ENCODE measurements around the gene PLGRKT. TPM values are rescaled to one million over a fixed set of nuclear protein-coding genes. Genes with fewer than 3 reads are reported as not detected.

PLGRKT gene
- total RNA-seq, 2 donors from 2014 or later, result 21.0 to 31.1 TPM

GRCh38 chr9:5361326-5362010 lies 76.3 kb downstream of the PLGRKT start:
- Mint-ChIP-seq H3K36me3 (ENCODE audit: low read depth) (no peaks in the 10 kb centered on the region), H3K27me3 (ENCODE audit: insufficient read depth) (no peaks in the 10 kb centered on the region), H3K27ac (no peak overlapping the region), H3K4me3 (no peak overlapping the region), H3K4me1 (peaks cover 2% of the 10 kb centered on the region), H3K9me3 (no peaks in the 10 kb centered on the region)
- TF ChIP-seq CTCF (conservative IDR thresholded peaks at IDR 0.05), result no peak
- Histone ChIP-seq H3K36me3 (ENCODE audit: control insufficient read depth, insufficient read depth, low read length) (no peaks in the 10 kb centered on the region), H3K4me3 (ENCODE audit: low read length) (no peak overlapping the region), H3K9me3 (ENCODE audit: control insufficient read depth, low read length) (no peaks in the 10 kb centered on the region), H3K27me3 (ENCODE audit: control insufficient read depth, insufficient read depth, low read length, poor library complexity, severe bottlenecking) (no peaks in the 10 kb centered on the region), H3K9ac (ENCODE audit: extremely low read depth, low read length, poor library complexity, severe bottlenecking) (no peak overlapping the region), H3K4me1 (ENCODE audit: control insufficient read depth, insufficient read depth, low read length) (no peaks in the 10 kb centered on the region), H3K27ac (ENCODE audit: low read depth, low read length) (no peak overlapping the region)
- no peak for DNase-seq
- 92 to 96% methylated on average over 3 of the region's 3 CpGs for WGBS, 2 experiments (ENCODE audit: insufficient coverage in 1 of 2, insufficient read length in 1 of 2)

GRCh38 chr9:5360341-5360740 lies 77.4 kb downstream of the PLGRKT start:
- DNase-seq, result no peak
- H3K36me3 ChIP-seq (ENCODE audit: control insufficient read depth, insufficient read depth, low read length), result no peaks in the 10 kb centered on the region
- no peak for TF ChIP-seq CTCF (conservative IDR thresholded peaks at IDR 0.05)
- no peak overlapping the region for H3K9ac ChIP-seq (ENCODE audit: extremely low read depth, low read length, poor library complexity, severe bottlenecking)
- no peaks in the 10 kb centered on the region for H3K27me3 ChIP-seq (ENCODE audit: control insufficient read depth, insufficient read depth, low read length, poor library complexity, severe bottlenecking)
- H3K27ac ChIP-seq (ENCODE audit: low read depth, low read length), result no peak overlapping the region
- no peak overlapping the region for H3K4me3 Mint-ChIP-seq
- H3K4me1 ChIP-seq (ENCODE audit: control insufficient read depth, insufficient read depth, low read length), result no peaks in the 10 kb centered on the region
- H3K4me1 Mint-ChIP-seq, result peaks cover 2% of the 10 kb centered on the region
- H3K27me3 Mint-ChIP-seq (ENCODE audit: insufficient read depth), result no peaks in the 10 kb centered on the region
- no peaks in the 10 kb centered on the region for H3K9me3 ChIP-seq (ENCODE audit: control insufficient read depth, low read length)
- H3K36me3 Mint-ChIP-seq (ENCODE audit: low read depth), result no peaks in the 10 kb centered on the region
- H3K9me3 Mint-ChIP-seq, result no peaks in the 10 kb centered on the region
- no peak overlapping the region for H3K27ac Mint-ChIP-seq
- no peak overlapping the region for H3K4me3 ChIP-seq (ENCODE audit: low read length)

- Mint-ChIP-seq H3K36me3 (ENCODE audit: low read depth) (no peaks in the 10 kb centered on the region), H3K4me1 (peaks cover 7% of the 10 kb centered on the region), H3K27ac (no peak overlapping the region), H3K27me3 (ENCODE audit: insufficient read depth) (no peaks in the 10 kb centered on the region), H3K9me3 (no peaks in the 10 kb centered on the region), H3K4me3 (no peak overlapping the region)
- Histone ChIP-seq H3K36me3 (ENCODE audit: control insufficient read depth, insufficient read depth, low read length) (no peaks in the 10 kb centered on the region), H3K4me3 (ENCODE audit: low read length) (no peak overlapping the region), H3K4me1 (ENCODE audit: control insufficient read depth, insufficient read depth, low read length) (peaks cover 4% of the 10 kb centered on the region), H3K27ac (ENCODE audit: low read depth, low read length) (no peak overlapping the region), H3K27me3 (ENCODE audit: control insufficient read depth, insufficient read depth, low read length, poor library complexity, severe bottlenecking) (no peaks in the 10 kb centered on the region), H3K9ac (ENCODE audit: extremely low read depth, low read length, poor library complexity, severe bottlenecking) (no peak overlapping the region), H3K9me3 (ENCODE audit: control insufficient read depth, low read length) (no peaks in the 10 kb centered on the region)
- no peak for DNase-seq
- TF ChIP-seq CTCF (conservative IDR thresholded peaks at IDR 0.05), result no peak
- WGBS, 2 experiments (ENCODE audit: insufficient coverage in 1 of 2, insufficient read length in 1 of 2), result 91 to 100% methylated on average over 1 of the region's 1 CpG
Observed at GRCh38 chr9:5357431-5358105, 80.2 kb downstream of the PLGRKT start.

All from endodermal cell (in vitro differentiated cells).